GM04503 (cell line): Measurements from ENCODE around the gene CYP27C1.
"Not testable (repeated sequence)": the region's sequence is repeated elsewhere in the genome, so short reads cannot be mapped to it uniquely, and the experiment has no call there.

Source experiments
- DNase-seq: peaks from one replicate; pipeline ENCODE4 v3.0.0-alpha.2; 2012; ENCODE audit warnings: low read depth

Gene CYP27C1

GRCh38 chr2:127170452-127171197 lies 49.5 kb downstream of the CYP27C1 start:
- no peak for DNase-seq

- no peak for DNase-seq
Measured at GRCh38 chr2:127170021-127170420, 50.1 kb downstream of the CYP27C1 start.

GRCh38 chr2:127169066-127169660 lies 50.9 kb downstream of the CYP27C1 start:
- no peak for DNase-seq

GRCh38 chr2:127166231-127166860 lies 53.8 kb downstream of the CYP27C1 start:
- DNase-seq: no peak

GRCh38 chr2:127165539-127165935 lies 54.6 kb downstream of the CYP27C1 start:
- no peak for DNase-seq

GRCh38 chr2:127164761-127165538 lies 55.1 kb downstream of the CYP27C1 start:
- DNase-seq: no peak

GRCh38 chr2:127163921-127164320 lies 56.2 kb downstream of the CYP27C1 start:
- DNase-seq: no peak

GRCh38 chr2:127163090-127163406 lies 57.1 kb downstream of the CYP27C1 start:
- not testable (repeated sequence) for DNase-seq

GRCh38 chr2:127162261-127163089 lies 57.6 kb downstream of the CYP27C1 start:
- no peak for DNase-seq

GRCh38 chr2:127161176-127162136 lies 58.6 kb downstream of the CYP27C1 start:
- DNase-seq: no peak

- no peak for DNase-seq
Measured at GRCh38 chr2:127160676-127161075, 59.4 kb downstream of the CYP27C1 start.

GRCh38 chr2:127159543-127159942 lies 60.6 kb downstream of the CYP27C1 start:
- DNase-seq: no peak

GRCh38 chr2:127158614-127159290 lies 61.3 kb downstream of the CYP27C1 start:
- no peak for DNase-seq

GRCh38 chr2:127157651-127158485 lies 62.2 kb downstream of the CYP27C1 start:
- no peak for DNase-seq

GRCh38 chr2:127157114-127157513 lies 63.0 kb downstream of the CYP27C1 start:
- DNase-seq: no peak

GRCh38 chr2:127155947-127156346 lies 64.2 kb downstream of the CYP27C1 start:
- DNase-seq: no peak

GRCh38 chr2:127155028-127155581 lies 65.0 kb downstream of the CYP27C1 start:
- no peak for DNase-seq

GRCh38 chr2:127154396-127154795 lies 65.7 kb downstream of the CYP27C1 start:
- no peak for DNase-seq

- DNase-seq: no peak
Measured at GRCh38 chr2:127153691-127154158, 66.4 kb downstream of the CYP27C1 start.
